HG03095 (cell line): Measurements from ENCODE around the gene CCDC92B.

Experiments
- ATAC-seq: cut with Tn5 transposase; IDR thresholded peaks from one replicate; pipeline ENCODE4 v1.9.1; 2021; ENCODE audit warnings: moderate library complexity; ENCODE audit not compliant: unreplicated experiment

CCDC92B gene

DNA sequence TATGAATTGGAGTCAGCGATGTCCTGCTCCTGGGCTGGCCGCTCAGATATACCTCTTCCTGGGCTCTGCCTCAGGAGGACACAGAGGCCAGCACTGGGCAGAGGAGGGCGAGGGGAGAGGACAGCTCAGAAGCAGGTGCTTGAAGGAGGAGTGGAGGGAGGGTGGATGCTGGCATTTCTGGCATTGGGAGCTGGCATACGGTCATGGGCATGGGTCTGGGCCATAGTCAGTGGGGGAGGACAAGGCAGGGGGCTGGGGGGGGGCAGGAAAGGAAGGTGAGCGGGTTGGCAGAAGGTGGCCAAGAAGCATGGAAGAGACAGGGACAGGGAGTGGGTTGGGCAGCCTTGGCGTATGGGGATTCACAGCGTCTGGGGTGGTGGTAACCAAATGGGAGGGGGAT lies 30.1 kb upstream of the CCDC92B start:
- ATAC-seq, result no peak

DNA sequence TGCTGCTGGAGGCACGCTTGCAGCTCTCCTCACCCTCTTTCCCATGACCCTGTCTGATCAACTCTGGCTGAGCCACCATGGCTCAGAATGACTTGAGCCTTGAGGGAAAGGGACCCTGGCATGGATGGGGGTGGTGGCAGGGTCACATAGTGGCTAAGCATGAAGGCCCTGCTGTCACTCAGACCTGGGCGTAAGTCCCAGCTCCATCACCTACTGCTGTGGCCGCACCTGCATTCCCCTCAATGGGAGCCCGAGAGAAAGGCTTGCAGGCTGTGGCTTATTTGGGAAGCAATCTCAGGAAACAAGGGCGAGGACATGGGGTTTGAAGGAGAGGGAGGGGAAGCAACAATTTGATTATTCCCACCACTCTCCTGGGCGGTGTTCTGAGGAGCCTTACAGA lies 29.0 kb upstream of the CCDC92B start:
- no peak for ATAC-seq

DNA sequence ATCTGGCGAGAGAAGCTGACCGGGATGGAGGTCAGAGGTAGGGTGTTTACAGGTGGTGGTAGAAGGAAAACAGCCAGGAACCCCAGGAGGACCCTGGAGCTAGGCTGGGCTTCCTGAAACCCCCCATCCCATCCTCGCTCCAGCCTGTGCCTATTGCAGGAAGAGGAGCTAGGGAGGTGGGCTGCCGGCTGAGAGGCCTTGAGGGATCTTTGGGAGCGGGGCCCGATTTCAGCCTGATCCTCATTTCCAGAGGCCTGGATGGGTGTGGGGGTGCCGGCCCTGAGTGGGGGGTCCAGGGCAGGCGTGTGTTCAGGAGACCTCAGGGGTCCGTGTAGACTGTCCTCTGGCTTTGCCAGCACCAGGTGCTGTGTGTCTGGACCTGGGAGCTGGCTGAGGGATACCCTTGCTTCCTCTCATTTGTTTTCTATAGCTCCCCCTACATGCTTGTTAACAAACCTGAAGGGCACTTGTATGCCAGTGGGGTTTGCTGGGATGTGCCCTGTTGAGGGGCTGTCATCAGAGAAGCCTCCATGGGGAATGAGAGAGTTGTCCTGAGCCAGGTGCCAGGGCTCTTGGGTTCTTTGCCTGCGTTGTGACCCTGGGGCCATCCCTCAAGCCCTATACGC lies 27.9 kb upstream of the CCDC92B start:
- ATAC-seq, result no peak

DNA sequence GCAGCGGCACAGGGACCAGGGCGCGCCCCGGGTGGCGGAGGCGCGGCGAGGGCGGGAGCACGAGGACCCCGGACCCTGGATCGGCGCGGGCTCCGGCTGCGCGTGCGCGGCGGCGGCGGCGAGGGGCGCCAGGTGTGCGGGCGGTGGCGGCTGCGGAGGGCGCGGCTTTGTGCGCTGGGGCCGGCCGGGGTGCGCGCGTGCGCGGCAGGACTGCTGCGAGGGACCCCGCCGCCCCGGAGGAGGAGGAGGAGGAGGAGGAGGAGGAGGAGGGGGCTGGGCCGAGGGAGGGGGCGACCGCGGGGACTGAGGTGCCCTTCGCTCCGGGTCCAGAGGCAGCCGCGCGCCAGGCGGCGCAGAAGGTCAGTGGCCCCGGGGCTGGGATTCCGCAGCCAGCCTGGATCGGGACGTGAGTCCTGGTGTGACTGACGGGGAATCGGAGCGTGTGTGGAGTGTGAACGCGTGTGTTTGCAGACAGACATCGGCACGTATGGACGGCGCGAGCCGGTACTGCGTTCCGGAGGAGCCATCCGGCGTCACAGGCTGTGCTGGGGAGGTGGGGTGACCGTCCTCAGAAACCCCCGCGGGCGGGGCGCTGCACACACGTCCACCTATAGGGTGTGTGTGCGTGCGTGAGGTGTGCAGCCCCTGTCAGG lies 27.3 kb upstream of the CCDC92B start:
- ATAC-seq, result no peak

DNA sequence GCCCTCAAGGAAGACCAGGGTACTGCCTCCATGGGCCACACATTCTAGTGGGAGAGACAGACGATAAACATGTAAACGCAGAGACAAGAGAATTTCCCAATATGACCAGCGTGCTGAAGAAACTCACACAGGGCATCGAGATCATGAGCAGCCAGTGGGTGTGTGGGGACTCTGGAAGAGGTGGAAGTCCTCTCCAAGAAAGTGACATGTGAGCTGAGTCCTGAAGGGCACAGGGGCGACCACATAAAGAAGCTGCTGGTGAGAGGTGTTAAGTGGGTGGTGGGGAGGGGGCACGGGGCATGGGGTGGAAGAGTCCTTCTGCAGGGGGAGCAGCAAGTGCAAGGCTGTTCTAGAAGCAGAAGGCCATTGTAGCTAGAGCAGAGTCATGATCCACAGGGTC lies 25.8 kb upstream of the CCDC92B start:
- no peak for ATAC-seq

DNA sequence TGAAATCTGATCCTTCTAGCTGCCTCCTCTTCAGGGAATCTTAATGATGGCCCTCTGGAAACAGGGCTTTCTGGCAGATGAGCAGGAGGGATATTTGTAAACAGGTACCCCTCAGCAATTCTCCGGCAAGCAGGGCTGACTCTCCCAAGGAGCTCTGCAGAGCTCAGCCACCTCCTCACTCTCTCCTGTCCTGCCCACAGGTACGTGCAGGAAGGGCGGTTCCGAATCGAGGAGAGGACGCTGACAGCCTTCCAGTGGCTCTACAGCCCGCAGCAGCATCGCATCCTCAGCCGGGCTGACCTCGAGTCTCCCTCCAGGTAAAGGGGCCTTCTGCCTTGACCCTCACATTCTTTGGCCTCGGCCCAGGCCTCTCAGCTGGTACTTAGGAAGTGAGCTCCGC lies 20.7 kb upstream of the CCDC92B start:
- ATAC-seq, result no peak

DNA sequence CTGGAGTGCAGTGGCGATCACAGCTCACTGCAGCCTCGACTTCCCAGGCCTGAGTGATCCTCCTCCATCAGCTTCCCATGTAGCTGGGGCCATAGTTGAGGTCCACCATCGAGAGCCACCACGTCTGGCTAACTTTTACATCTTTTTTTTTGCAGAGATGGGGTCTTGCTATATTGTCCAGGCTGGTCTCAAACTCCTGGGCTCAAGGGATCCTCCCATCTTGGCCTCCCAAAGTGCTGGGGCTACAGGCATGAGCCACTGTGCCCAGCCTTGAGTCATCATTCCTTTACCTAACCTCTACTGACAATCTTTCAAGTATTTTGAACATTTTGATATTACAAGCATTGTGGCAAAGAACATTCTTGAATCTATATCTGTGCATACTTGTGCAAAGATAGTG lies 9.4 kb upstream of the CCDC92B start:
- ATAC-seq, result no peak

DNA sequence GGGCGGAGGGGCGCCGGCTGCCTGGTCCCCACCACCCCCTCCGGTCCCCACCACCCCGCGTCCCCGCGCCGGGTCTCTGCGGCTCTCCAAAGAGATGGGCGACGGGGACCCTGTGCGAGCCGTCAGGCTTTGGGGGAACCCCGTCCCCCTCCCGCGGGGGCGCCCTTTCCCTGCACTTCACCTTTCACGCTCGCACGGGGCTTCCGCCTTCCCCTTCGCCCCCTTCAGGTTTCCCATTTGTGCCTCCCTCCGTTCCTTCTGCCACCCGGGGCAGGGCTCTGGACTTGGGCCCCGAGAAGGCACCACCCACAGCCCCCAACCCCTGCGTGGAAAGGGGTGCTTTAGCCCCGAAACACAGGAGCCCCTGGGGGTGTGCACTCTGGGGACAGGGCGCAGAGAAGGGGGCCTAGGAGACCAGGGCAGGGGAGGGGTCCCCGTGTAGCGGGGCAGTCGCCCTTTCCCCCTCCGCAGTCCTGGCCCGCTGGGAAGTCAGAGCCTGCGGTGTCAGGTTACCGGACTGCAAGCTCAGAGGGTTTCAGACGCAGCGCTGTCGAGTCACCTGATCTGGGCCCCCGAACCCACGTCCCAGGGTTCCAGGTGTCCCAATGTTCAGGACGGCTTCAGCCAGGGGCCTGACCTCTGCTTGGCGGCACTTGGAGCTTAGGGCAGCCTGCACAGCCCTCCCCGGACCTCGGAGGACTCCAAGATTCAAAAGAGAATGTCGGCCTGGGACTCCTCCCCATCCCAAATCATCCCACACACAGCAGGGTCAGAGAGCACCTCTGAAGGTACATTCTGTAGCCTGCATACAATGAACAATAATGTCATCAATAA lies 6.7 kb upstream of the CCDC92B start:
- no peak for ATAC-seq

DNA sequence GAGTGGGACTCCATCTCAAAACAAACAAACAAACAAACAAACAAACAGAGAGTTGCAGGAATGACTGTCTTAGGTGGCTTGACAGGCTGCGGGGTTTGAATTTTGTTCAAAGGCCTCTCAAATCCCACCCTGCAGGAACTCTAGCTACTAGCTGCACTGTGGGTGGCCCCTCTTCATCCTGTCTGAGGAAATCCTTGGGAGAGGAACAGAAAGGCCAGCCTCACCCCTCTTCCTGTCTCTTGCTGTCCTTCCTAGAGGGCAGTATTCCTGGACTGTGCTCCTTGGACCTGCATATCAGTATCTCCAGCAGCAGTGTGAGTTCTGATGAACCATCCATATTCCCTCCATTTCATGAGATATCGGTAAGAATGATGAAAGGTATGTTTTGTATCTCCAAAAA lies 2.0 kb upstream of the CCDC92B start:
- ATAC-seq, result no peak

DNA sequence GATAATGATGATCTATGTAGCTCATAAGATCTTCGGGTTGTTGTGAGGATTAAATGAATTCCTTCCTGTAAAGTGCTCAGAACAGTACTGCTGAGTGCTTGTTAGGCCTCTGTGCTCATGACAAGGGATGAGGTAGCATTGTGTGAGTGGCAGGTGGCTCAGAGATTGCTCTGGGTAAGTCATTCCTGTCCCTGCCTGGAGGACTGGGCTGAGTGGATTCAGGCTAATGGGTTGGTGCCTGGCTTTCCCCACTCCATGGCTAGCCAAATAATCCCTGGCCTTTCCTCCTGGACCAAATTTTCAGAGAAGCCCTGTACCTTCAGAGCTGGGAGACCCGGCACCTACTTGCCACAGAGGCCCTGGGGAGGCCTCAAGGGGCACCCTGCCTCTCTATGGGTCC lies 1.3 kb upstream of the CCDC92B start:
- ATAC-seq, result no peak

DNA sequence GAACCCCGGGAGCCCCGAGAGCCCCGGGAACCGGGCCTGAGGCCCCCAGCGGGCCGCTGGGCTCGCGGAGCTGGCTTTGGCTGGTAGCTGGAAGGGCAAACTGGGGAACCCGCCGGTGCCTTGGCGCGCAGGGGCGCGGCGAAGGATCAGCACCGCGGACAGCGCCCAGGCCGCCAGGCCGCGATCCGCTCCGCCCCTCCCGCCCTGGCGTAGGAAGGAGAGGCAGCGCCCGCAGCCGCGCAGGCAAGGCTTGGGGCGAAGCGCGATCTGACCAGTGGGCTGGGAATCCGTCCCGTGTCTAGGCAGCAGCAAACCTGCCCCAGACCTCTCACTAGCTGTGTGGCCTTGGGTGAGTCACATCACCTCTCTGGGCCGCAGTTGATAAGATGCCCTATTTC lies 331 bp upstream of the CCDC92B start:
- no peak for ATAC-seq

DNA sequence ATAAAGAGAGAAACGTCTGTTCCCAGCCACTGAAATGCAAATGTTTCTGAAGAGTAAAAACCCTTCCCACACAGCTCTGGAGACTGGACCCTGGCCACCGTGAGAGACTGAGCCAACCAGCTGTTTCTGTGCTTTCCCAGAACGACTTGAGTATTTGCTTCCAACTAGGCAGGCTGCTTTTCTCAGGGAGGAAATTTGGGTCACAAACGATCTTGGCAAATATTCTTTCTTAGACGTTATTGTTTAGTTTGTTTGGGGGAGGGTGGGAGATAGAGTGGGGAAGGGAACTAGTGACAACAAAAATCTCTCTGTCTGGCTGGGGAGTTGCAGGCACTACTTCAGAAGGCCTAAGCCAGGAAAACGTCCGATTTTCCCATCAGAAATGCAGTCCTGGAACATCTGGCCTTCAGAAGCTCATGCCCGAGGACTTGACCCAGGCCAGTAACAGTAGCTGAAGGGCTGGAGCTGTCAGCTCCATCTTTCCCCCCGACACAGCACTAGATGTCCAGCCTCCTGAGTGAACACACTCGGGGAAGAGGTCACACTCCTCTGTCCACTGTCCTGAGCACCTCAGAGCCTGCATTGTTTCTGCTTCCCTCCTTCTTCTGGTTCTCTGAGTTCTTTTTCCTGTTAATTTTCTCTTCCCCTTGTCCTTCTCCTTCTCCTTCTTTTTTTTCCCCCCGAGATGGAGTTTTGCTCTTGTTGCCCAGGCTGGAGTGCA lies 4.0 kb downstream of the CCDC92B start:
- no peak for ATAC-seq

DNA sequence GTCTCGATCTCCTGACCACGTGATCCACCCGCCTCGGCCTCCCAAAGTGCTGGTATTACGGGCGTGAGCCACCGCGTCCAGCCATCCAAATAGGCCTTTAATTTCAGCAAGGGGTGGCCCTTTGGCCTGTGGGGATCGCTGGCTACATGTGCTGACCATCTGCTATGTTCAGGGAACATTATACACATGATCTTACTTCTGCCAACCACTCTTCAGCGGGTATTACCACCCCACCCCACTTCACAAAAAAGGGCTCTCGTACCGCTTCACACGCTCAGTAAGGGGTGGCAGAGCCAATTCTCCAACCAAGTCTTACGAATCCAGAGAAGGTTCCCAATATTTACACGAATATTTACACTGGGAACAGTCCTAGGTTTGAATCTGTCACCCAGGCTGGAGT lies 11.8 kb downstream of the CCDC92B start:
- no peak for ATAC-seq

DNA sequence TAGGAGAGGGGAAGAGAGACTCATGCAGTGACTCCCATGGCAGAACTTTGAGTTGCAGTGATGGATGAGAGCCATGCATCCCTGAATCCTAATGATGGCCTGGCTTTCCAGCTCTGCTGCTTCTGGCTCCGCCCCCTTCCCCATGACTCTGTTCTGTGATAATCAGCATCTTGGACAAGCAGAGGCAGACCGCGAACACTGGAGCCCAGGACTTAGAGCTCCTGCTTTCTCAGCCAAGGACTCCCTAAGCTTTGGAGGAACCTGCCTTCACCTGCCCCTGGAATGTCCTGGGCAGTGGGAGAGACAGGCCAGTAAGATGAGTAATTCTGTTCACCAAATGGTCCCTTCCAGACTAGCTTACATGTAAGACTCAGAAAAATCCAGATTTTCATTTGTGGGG lies 12.5 kb downstream of the CCDC92B start:
- no peak for ATAC-seq

DNA sequence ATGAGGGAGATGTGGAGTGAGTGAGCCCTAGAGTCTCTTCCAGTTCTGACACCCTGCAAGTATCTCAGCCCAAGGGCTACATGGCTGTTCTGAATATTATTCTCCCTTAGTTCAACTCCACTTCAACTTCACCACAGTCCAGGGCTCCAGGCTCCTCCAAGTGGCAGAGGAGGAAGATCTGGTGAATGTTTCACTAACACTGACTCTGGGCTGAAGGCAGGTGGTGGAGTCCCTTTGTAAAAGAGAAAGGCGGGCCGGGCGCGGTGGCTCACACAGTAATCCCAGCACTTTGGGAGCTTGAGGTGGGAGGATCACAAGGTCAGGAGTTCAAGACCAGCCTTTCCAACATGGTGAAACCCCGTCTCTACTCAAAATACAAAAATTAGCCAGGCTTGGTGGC lies 13.6 kb downstream of the CCDC92B start:
- ATAC-seq, result no peak

DNA sequence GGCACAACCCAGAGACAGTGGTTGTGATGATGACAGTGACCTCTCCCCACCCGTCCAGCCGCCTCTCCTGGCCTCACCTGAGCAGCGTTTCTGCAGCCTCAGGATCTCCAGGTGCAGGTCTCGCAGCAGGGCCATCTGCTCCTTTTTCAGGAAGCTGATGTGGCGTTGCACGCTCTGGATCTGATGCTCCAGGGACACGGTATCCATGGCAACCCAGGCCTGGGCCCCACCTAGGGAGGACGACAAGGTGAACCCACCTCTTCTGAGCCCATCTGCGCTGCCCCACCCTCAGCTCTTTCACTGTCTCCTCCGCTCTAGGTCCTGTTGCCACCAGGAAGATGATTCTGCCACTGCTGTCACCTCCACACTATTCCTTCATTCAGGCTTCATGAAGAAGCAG lies 14.5 kb downstream of the CCDC92B start:
- no peak for ATAC-seq

DNA sequence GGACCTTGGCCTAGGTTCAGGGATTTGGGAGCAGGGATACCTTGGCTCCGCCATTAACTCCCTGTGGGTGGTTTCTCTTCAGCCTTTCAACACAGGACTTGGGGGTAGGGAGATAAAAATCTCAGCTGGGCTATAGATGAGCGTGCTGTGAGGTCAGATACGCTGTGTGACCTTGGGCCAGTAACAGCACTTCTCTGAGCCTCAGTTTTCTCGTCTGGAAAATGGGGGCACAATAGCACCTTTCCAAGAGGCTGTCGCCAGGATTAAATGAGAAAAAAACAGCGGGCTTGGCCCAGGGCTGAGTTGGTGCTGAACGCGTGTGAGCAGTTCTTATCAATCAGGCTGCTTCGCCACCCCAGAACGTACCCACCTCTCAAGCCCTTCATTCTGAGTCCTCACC lies 17.6 kb downstream of the CCDC92B start:
- ATAC-seq, result no peak

DNA sequence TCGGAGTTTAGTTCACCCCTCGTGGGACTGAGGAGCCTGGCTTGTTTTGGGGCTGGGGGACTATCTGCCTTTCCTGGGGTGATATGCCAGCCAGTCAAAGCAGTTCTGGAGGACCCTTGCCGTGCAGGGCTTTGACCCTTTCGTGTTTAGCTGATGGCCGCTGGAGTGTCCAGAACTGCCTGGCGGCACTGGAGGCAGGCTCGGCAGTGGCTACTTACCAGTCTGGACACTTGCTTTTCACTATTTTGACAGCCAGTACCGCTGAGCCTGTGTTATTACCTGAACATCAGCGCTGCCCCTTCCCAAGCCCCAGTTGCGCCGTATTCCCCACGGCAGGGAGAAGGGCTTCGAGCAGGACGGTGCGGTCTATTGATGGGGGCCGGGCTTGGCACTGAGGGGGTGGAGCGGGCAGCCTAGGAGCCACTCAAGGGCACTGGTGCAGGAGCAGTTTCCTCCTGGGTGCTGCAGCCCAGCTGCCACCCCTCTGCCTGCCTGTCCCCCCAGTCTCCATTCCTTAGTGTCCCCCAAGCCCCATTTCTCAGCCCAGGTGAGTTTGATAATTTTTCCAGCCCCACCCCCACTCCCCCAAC lies 18.6 kb downstream of the CCDC92B start:
- ATAC-seq, result no peak

DNA sequence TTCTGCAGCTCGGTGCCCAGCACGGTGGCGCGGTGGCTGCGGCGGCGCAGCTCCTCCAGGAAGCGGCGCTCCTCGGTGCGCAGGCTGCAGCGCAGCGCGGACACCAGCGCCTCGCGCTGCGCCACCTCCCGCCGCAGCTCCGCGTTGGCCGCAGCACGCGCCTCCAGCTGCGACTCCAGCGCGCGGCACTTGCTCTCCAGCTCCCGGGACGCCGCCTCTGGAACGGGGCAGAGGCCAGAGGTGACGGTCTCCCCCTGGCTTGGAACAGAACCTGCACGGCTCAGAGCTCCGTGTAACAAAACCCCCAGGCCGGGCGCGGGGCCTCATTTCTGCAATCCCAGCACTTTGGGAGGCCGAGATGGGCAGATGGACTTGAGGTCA lies 24.7 kb downstream of the CCDC92B start:
- ATAC-seq, result no peak

DNA sequence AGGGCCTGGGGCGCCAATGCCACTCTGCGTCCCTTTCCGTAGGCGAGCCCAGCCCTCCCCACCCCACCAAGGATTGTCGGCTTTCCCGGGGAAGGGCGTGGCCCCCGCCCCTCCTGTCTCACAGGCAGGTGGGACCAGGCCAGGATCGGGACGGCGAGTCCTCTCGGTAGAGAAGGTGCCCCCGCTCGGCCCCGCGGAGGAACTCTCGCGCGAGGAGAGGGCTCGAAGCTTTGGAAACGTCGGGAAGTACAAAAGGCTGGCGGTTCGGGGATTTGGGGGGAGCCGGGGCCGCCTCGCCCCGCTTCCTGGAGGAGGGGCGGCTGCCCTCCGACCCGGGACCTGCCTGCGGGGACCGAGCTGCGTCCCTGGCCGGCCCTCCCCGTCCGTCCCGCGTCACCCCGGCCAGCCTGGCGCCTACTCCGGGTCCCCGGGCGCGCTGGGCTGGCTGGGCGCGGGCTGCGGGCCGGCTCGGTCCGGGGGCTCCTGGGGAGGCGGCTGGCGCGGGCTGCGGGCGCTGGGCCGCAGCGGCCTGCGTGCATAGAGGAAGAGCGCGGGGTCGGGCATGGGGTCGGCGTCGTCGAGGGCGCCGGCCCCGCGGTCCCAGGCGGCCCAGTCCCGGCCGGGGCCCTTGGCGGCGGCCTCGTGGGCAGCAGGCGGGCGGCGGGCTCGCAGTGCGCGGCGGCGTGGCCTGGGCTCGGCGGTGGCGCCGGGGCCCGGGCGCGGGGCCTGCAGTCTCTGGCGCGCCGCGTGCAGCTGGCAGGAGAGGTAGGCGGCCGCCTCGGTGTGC lies 25.3 kb downstream of the CCDC92B start:
- ATAC-seq, result no peak
